HG02588 (cell line): ENCODE measurements around the gene C11orf21.

Source experiments
- ATAC-seq: cut with Tn5 transposase; IDR thresholded peaks from one replicate; pipeline ENCODE4 v1.9.1; 2021; ENCODE audit warnings: mild to moderate bottlenecking, moderate library complexity; ENCODE audit not compliant: unreplicated experiment

The C11orf21 gene

DNA sequence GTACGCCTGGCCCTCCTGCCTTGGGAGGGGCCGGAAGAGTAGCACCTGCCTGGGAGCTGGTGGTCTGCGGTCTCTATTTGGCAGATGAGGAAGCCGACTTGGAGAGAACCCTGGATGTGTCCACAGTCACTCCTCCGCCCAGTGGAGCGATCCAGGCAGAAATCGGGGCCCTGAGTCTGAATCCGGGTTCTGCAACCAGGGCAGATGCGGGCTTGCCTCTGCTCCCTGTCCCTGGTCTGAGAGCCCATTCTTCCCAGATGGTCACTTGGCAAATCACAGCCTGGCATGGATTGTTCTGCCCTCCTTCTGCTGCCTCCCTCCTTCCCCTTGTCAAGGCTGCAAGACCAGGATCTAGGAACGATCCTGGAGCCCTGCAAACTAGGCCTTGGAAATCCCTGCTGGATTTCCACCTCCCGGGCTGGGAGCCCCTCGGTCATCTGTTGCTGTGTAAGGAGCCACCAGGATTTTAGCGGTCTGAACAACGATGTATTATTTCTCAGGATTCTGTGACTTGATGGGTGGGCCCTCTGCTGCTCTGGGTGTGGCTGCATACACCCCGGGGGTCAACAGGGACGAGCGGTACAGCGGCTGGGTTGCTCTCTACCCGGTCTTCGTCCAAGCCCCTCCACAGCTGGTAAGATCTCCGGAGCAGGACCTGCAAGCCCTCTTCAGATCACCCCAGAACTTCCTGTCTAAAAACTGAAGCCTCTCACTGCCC lies 29.3 kb downstream of the C11orf21 start:
- ATAC-seq = no peak

DNA sequence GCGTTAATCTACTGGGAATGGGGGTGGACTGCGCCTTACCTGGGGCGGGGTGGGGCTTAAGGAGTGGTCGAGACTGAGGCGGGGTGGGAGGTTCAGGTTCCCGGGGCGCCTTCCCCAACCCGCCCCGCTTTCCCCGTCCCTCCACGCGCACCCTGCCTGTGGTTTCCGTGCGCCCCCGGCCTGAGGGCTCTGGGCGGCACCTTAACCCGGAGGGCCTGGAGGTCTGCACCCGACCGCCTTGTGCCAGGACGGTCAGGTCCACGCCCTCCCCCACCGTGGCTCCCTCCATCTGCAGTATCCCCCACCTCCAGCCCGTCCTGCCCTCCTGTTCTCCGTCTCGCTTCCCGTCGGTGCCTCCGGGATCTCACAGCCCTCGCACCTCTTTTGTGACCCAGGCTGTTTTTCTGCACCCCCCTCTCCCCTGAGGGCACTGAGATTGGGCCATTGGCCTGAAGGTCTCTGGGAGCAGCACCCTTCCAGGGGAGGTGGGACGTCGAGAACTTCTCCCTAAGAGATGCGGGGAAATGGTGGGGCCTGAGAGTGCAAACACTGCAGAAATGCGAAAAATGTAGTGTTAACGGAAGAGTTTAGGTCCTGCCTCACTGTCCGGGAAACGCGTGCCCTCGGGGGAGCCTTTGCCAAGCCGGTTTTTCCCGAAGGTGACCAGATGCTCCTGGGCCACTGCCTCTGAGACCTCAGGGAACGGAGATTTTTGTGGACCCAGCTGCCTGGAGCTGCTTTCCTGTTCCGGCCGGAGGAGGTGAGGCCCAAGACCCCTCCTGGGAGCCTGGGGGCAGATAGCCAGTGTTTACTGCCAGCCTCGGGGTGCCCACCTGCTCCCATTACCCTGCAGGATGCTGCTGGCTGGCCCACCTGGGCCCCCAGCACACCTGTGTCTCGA lies 30.1 kb downstream of the C11orf21 start:
- ATAC-seq = no peak

DNA sequence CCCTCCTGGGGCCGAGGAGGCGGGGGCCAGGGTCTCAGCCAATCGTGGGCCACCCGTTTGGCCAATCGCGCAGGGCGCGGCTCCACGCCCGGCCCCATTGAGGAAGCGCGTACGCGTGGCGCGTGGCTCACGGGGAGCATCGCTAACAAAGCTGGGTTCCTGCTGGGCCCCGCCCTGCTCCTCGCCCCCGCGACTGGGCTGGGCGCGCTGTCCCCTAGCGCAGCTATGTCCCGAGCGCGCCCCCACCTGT lies 30.7 kb downstream of the C11orf21 start:
- ATAC-seq = no peak

GRCh38 chr11:2270322-2271076 lies 31.2 kb downstream of the C11orf21 start, which contains the start of gene ASCL2:
Gene ASCL2, minus strand, starts transcription at chr11:2270588. Its CDS starts 256 bp downstream, at chr11:2270332.
- no peak for ATAC-seq

- no peak for ATAC-seq
Observed at GRCh38 chr11:2269601-2270321, 32.0 kb downstream of the C11orf21 start.

GRCh38 chr11:2268729-2269600 lies 32.8 kb downstream of the C11orf21 start:
- no peak for ATAC-seq

DNA sequence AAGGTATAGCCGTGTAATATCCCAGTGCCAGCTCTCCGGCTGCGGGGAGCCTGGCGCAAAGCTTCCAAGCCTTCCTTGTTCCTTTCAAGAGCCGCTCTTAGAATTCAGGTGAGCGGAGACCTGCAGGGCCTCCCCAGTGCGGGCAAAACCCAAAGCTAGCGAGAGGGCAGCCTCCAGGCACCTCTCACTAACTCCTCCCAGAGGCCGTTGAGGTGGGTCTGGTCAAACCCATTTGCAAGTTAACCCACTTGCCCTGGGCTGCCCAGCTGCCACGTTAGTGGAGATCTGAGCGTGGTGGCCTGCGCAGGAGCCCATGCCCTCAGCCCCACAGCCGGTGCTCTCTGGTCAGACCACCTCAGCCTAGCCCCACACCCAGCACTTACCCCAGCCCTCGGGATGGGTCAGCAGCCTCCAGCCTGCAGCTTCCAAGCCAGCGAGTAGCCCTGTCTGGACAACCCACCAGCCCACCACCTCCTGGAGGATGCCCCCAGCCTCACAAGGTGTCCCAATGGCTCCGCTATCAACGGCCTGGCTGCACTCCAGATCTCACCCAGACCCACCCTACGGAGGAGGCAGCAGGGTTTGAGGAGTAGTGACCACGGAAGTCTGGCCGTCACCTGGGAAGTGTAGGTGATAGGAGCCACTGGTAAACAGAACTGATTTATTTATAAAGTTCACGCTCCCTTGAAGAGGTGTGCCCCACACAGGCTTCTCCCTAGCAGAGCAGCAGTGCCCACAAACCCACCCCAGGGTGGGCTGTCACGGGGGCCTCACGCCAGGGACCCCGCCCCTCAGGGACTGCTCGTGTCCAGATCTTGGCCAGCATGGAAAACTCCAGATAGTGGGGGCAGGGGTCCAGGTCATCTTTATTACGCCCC lies 33.6 kb downstream of the C11orf21 start:
- ATAC-seq = no peak

DNA sequence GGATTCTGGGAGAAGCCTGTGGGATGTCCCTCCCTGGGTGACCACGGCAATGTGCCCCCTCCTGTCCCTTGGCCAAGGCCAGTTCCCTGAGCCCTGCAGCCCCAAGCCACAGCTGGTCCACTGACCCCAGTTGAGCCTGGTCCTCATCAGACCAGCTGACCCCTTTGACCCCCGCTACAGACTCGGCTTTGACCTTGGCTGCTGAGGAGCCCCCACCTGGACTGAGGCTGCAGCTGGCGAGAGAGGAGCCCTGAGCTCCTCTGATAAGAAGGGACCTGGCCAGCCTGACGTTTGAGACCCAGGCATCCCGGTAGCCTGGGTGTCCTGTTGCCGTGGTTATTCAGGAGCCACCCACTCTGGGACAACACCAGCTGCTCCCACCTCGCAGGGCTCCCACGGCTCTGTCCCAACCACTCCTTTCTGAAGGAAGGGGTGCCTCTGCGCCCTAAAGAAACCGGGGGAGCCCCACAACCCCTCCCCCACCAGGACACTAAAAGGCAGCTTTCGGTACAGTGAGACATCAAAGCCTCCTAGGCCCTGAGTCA lies 34.3 kb downstream of the C11orf21 start:
- no peak for ATAC-seq

- ATAC-seq = no peak
Observed at GRCh38 chr11:2266586-2267305, 35.0 kb downstream of the C11orf21 start.

- ATAC-seq = no peak
Observed at GRCh38 chr11:2265854-2266585, 35.7 kb downstream of the C11orf21 start.

GRCh38 chr11:2265396-2265795 lies 36.3 kb downstream of the C11orf21 start:
- no peak for ATAC-seq

DNA sequence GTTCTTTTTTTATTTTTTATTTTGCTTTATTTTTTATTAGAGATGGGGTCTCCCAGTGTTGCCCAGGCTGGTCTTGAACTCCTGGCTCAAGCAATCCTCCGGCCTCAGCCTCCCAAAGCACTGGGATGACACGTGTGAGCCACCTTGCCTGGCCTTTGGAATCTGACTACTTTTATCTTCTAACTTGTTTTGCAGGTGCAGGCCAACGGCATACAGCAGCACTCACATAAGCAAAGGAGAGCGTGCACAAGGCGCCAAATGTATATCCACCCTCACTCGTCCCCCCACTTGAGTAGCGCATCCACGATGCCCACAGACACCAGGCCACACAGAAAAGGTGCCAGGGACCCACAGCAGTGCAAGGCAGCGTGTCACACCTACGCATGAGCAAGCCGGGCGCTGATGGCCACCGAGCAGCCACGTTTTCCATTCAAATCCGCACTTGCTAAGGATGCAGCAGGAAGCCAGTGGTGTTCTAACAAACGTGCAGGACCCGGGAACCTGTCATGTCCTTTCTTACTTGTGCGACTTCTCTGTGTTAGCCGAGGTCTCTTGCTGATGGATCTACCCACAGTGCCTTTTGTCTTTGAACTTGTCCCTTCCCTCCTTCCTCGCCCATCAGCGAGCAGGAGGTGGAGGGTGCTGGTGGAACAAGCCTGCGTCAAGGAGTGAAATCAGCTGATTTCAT lies 37.2 kb downstream of the C11orf21 start:
- no peak for ATAC-seq

DNA sequence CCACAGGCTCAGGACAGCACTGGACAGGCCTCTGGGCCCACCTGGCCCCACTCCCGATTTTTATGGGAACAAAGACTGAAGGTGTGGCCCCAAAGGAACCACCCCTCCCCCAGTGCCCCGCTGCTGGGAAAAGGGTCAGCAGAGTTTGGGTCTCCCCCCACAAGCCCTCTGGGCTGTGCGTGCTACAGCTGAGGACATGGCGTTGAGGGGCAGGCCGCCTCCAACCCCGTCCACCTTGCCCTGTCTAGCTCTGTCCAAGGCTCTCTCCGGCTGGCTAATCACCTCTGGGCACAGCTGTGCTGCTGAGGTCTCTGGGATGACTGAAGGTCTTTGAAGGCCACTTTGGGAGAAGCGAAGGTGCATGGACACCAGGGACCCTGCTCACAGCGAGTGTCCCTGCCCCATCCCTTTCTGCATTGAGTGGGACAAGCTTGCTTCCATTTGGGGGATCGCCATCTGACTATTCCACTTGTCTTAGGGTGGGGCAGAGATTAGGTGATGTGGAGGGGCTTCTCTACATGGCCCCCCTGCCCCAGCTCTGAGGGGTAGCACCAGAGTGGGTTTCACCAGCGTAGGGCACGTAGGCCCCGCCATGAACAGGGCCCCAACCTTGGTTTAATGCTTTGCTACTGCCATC lies 37.9 kb downstream of the C11orf21 start:
- no peak for ATAC-seq

DNA sequence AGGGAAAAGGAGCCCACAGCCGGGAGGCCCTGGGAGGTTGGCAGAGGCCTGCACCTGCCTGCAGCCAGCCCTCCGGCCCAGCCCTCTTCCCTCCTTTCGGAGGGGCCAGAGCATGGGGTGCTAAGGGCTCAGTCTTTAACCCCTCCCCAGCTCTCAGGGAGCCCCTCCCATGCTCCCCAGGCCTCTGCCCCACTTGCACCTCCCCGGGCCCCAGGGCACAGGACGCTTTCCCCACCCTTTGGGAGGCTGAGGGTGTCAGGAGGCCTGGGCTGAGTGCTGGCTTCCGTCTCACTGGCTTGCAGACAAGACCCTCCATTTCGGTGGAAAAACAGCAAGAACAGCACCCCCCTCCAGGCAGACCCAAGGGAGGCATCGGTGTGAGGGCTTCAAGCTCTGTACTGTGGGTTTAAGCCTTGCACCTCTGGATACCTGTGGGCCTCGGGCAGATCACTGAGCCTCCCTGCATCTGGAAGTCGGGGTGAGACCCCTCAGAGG lies 38.6 kb downstream of the C11orf21 start:
- no peak for ATAC-seq

- no peak for ATAC-seq
Observed at GRCh38 chr11:2262301-2263070, 39.2 kb downstream of the C11orf21 start.
